Neuron (in vitro differentiated cells): ENCODE measurements around the gene ME1.
"Not testable (repeated sequence)": the region's sequence is repeated elsewhere in the genome, so short reads cannot be mapped to it uniquely, and the experiment has no call there.

ENCODE experiments used
- H2AFZ ChIP-seq: one replicate; pipeline ENCODE4 v1.6.1; 2013; ENCODE audit warnings: low read depth, mild to moderate bottlenecking, inconsistent platforms, low read length, moderate library complexity
- H3K27me3 ChIP-seq: one replicate; pipeline ENCODE4 v1.6.1; 2013; ENCODE audit warnings: low read length; ENCODE audit not compliant: insufficient read depth
- H3K36me3 ChIP-seq: one replicate; pipeline ENCODE4 v1.6.1; 2013; ENCODE audit warnings: low read length; ENCODE audit not compliant: insufficient read depth
- H3K4me1 ChIP-seq: one replicate; pipeline ENCODE4 v1.6.1; 2013; ENCODE audit warnings: low read length; ENCODE audit not compliant: insufficient read depth
- H3K4me3 ChIP-seq: 2 replicates; pipeline ENCODE4 v1.5.1; 2013; ENCODE audit warnings: mild to moderate bottlenecking, low read length, moderate library complexity
- H3K9me3 ChIP-seq: one replicate; pipeline ENCODE4 v1.6.1; 2013; ENCODE audit warnings: low read length

Gene ME1

DNA sequence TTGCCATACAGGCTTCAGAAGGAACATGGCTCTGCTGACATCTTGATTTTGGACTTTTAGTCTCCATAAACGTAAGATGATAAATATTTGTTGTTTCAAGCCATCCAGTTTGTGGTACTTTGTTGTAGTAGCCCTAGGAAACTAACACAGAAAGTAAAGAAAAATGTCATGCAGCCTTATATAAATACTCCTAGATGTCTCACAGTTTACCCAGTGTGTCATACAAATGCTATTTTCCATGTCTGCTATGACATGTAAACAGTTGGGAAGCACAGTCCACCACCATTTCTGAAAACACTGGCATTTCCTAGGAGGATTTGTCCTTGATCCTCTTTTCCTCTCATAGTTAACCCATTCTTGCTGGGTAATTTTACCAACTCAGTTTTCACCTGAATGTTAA is 30.6 kb upstream of the ME1 start:
- no peaks in the 10 kb centered on the region for H3K9me3 ChIP-seq
- H3K36me3 ChIP-seq: no peaks in the 10 kb centered on the region
- H3K4me1 ChIP-seq: no peaks in the 10 kb centered on the region
- no peaks in the 10 kb centered on the region for H3K27me3 ChIP-seq
- no peak overlapping the region for H2AFZ ChIP-seq
- H3K4me3 ChIP-seq: no peak overlapping the region

DNA sequence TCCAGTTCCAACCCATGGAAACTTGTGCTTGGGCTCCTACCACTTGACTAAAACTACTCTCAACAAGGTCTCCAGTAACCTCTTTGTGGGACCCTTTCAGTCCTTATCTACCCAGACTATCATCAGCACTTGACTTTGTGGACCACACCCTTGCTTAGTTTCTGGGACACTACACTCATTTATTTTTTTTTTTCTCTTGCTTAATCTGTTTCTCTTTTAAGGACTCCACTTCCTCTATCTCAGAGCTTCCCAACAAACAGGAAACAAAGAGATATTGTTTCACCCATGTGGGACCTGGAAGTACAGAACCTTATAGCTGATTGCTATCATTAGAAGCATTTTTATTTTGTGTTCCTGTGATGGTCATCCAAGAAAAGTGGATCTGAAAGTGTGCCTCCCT is 28.8 kb upstream of the ME1 start:
- Histone ChIP-seq H3K27me3 (no peaks in the 10 kb centered on the region), H3K4me1 (no peaks in the 10 kb centered on the region), H2AFZ (no peak overlapping the region), H3K36me3 (no peaks in the 10 kb centered on the region), H3K4me3 (no peak overlapping the region), H3K9me3 (no peaks in the 10 kb centered on the region)

DNA sequence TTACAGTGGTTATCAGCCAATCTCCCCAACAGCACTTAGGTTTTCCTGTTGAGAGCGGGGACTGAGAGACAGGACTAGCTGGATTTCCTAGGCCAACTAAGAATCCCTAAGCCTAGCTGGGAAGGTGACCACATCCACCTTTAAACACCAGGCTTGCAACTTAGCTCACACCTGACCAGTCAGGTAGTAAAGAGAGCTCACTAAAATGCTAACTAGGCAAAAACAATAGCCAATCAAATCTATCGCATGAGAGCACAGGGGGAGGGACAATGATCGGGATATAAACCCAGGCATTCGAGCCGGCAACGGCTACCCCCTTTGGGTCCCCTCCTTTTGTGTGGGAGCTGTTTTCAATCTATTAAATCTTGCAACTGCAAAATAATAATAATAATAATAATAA is 19.2 kb upstream of the ME1 start:
- not testable (repeated sequence) for H3K36me3 ChIP-seq, H3K27me3 ChIP-seq

DNA sequence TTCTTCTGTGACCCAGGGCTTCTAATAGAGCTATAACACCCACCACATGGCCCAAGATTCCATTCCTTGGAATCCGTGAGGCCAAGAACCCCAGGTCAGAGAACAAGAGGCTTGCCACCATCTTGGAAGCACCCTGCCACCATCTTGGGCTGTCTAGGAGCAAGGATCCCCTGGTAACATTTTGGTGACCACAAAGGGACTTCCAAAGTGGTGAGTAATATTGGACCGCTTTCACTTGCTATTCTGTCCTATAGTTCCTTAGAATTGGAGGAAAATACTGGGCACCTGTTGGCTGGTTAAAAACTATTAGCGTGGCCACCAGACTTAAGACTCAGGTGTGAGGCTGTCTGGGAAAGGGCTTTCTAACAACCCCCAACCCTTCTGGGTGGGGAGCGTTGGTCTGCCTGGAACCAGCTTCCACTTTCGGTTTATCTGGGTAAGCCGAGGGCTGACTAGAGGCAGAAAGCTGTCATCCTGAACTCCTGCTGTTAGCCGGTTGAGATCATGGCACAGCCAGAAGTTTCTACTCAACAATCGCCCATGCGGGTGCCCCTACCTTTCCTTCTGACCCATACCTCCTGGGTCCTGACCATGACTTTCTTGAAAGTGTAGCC is 13.3 kb upstream of the ME1 start:
- not testable (repeated sequence) for H3K4me3 ChIP-seq, H3K27me3 ChIP-seq, H2AFZ ChIP-seq, H3K36me3 ChIP-seq, H3K9me3 ChIP-seq, H3K4me1 ChIP-seq

More for the DNA sequence above, 19.2 kb upstream of the ME1 start:
- not testable (repeated sequence) for H2AFZ ChIP-seq, H3K4me1 ChIP-seq, H3K9me3 ChIP-seq, H3K4me3 ChIP-seq

DNA sequence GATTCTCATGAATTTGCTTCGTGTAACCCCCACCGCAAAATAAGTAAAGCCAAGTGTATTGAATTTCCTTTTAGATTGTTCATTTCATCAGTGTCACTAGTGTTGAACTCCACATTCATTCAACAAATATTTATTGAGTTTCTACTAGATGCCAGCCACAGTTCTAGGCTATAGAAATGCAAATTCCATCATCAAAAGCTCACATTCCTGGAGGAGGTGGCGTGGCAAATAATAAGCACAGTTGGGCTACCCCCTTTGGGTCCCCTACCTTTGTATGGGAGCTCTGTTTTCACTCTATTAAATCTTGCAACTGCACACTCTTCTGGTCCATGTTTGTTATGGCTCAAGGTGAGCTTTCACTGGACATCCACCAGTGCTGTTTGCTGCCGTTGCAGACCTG is 12.7 kb upstream of the ME1 start:
- H3K4me3 ChIP-seq: no peak overlapping the region
- no peak overlapping the region for H2AFZ ChIP-seq
- no peaks in the 10 kb centered on the region for H3K36me3 ChIP-seq
- H3K27me3 ChIP-seq: no peaks in the 10 kb centered on the region
- no peaks in the 10 kb centered on the region for H3K4me1 ChIP-seq
- H3K9me3 ChIP-seq: no peaks in the 10 kb centered on the region

DNA sequence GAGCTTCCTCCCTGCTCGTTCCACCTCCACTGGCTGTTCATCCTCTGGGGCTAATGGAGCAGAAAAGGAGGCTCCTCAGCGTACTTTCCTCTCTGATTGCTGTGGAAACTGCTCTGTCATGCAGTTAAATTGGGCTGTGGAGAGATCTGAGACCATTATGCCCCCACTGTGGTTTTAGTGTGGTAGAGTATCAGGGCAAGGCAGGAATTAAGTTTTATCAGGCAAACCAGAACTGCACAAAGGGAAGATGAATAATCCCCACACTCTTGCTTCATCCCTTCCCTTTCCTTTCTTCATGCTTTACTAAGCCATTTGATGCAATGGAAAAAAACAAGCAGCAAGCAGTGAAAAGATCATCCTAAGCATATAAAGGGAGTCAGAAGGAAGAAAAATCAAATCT is 11.9 kb upstream of the ME1 start:
- no peak overlapping the region for H3K4me3 ChIP-seq
- no peaks in the 10 kb centered on the region for H3K27me3 ChIP-seq
- no peaks in the 10 kb centered on the region for H3K36me3 ChIP-seq
- H3K9me3 ChIP-seq: no peaks in the 10 kb centered on the region
- no peaks in the 10 kb centered on the region for H3K4me1 ChIP-seq
- H2AFZ ChIP-seq: no peak overlapping the region

DNA sequence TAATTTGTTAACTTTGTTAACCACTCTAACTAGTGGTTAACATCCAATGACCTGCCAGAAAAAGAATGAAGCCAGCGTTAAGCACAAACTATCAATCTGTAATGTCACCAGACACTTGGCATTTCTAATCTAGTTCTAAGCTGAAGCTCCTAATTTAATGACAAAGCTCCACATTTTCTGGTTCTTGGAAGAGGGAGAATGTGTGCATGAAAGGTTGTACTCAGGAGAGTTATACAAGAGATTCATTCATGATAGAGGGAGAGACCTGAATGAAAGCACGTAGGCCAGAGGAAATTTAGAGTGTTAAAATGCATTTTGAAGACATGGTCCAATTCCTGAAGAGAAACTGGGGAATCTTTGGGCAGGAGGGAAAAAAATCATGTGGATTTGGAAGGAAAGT is 8.3 kb upstream of the ME1 start:
- H3K4me3 ChIP-seq: no peak overlapping the region
- no peaks in the 10 kb centered on the region for H3K27me3 ChIP-seq
- H2AFZ ChIP-seq: no peak overlapping the region
- H3K9me3 ChIP-seq: no peaks in the 10 kb centered on the region
- no peaks in the 10 kb centered on the region for H3K4me1 ChIP-seq
- no peaks in the 10 kb centered on the region for H3K36me3 ChIP-seq

DNA sequence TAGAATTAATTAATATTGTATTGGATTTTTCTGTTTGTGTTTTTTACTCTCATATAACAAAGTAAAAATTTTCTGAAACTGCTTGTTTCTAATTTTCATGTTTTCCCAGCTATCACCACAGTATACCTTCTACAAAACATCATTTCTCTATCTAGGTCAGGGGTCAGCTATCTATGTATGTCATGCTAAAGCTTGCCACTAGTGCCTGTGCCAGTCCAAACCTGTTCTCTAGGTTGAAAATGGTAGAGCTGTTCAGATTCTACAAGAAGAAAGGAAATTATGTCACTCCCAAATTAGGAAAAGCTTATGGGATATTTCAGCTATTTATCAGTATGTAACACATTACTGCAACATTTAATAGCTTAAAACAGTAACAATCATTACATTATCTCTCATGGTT is 5.8 kb upstream of the ME1 start:
- Histone ChIP-seq H3K4me3 (no peak overlapping the region), H2AFZ (no peak overlapping the region), H3K36me3 (no peaks in the 10 kb centered on the region), H3K4me1 (no peaks in the 10 kb centered on the region), H3K27me3 (peaks cover 2% of the 10 kb centered on the region), H3K9me3 (no peaks in the 10 kb centered on the region)

DNA sequence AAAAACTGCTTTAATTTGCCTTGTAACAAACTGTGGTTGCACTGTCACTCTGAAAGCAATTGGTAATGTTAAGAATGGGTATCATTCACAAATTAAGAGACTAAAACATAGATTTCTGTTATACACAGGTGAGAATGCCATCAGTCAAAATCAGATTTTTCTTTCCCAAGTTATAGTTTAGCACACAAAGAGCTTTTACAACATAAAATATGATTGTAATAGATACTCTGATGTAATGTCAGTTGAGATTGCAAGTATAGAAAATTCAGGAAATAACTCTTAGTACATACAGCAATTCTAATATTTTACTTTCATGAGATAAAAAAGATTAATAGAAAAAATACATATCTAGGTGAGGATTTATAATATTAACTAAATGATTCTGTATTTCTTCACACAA is 2.3 kb upstream of the ME1 start:
- H3K4me1 ChIP-seq: peaks cover 2% of the 10 kb centered on the region
- H2AFZ ChIP-seq: no peak overlapping the region
- H3K36me3 ChIP-seq: no peaks in the 10 kb centered on the region

DNA sequence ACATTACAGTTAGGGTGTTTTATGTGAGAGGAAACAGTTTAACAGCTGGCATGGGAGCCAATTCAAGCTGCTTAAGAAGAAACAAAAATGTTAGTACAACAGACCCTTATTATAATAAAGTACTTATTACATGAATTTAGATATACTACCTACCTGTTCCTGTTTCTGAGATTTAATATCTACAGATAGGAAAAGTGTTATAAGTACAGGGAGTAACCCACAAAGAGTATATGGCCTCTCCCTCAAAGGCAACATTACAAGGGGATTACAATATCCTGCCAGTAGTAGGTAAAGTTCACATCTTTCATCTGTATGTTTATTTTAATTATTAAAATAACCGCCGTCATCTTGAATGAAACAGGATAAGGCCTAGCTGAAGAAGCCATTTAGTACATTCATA is 1.8 kb upstream of the ME1 start:
- H3K27me3 ChIP-seq: peaks cover 10% of the 10 kb centered on the region
- H3K4me3 ChIP-seq: no peak overlapping the region
- no peaks in the 10 kb centered on the region for H3K9me3 ChIP-seq
- peaks cover 2% of the 10 kb centered on the region for H3K4me1 ChIP-seq
- no peak overlapping the region for H2AFZ ChIP-seq
- H3K36me3 ChIP-seq: no peaks in the 10 kb centered on the region

More for the DNA sequence above, 2.3 kb upstream of the ME1 start:
- Histone ChIP-seq H3K4me3 (no peak overlapping the region), H3K9me3 (no peaks in the 10 kb centered on the region), H3K27me3 (peaks cover 10% of the 10 kb centered on the region)

DNA sequence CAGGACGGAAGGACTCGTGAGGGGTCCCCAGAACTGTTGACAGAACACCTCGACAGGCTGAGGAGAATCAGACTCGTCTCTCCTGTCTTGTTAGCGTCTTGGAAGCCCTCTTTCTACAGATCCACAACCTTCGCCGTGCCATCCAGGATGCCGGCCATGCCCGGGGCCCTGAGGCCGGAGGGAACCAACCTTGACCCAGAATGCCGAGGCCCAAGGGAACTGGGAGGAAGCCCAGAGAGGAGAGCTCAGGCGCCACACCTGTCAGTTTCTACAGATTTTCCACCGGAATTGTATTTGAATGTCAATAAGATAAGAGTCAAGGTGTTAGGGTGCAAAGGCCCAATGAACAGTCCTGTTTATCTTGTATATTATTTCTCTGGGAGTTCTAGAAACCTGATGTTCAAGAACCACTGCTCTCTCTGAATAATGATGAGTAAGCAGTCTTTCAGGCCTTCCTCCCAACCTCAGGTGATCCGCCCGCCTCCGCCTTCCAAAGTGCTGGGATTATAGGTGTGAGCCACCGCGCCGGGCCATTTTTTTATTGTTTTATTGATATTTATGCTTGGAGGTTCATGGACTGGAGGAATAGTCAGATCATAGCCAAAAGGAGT is 799 bp upstream of the ME1 start:
- Histone ChIP-seq H3K4me3 (no peak overlapping the region), H3K36me3 (no peaks in the 10 kb centered on the region), H3K9me3 (no peaks in the 10 kb centered on the region), H3K27me3 (peaks cover 10% of the 10 kb centered on the region), H3K4me1 (peaks cover 2% of the 10 kb centered on the region), H2AFZ (no peak overlapping the region)

DNA sequence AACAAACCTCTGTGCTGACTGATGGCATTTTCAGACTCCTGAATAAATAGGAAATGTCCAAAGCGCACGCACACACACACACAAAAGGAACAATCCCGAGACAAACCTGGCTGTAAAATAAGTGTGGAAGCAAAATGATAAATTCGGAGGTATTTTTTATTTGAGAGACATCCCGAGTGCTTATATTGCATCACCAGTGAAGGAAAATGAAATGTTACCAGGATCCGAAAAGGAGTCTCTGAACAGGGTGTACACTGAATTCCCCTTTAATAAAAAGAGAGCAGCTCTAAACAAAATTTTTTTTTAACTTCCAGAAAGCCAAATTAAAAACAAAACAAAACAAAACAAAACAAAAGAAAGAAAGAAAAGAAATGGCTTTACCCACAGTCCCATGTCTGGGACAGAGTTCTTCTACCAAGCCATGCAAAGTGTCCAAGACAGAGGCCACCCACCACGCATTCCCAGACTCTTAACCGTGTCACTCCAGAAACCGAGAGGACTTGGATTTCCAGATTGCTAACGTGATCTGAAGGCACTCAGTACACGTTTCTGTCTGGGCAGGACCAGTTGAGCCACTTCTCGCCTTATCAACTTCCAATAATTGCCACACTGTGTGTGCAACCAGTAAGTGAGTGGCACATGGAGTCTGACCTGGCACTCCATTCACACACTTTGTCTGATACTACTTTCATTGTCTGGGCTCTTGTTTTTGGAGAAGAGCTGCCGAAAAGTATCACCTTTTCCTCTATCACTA is 817 bp downstream of the ME1 start:
- Histone ChIP-seq H2AFZ (no peak overlapping the region), H3K4me1 (peaks cover 2% of the 10 kb centered on the region), H3K36me3 (no peaks in the 10 kb centered on the region), H3K9me3 (no peaks in the 10 kb centered on the region), H3K4me3 (no peak overlapping the region), H3K27me3 (peaks cover 10% of the 10 kb centered on the region)

DNA sequence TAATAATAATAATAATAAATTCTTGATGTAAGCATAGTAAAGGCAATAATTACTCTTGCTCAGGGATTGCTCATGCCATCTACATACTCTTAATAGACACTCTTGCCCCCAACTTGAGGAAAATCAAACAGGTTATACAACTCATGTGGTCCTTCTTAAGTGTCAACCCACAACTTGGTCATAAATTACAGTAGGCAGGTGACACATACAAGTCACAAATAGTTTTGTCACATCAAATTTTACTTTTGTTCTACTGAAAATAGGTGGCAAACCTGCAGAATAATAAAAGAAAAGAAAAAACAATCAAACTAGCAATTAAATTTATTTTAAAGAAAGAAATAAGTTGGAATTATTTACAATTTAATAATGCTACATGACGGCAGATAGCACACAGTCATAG is 1.6 kb downstream of the ME1 start:
- H3K4me3 ChIP-seq: no peak overlapping the region
- peaks cover 10% of the 10 kb centered on the region for H3K27me3 ChIP-seq
- H3K36me3 ChIP-seq: no peaks in the 10 kb centered on the region
- H2AFZ ChIP-seq: no peak overlapping the region
- peaks cover 2% of the 10 kb centered on the region for H3K4me1 ChIP-seq
- H3K9me3 ChIP-seq: no peaks in the 10 kb centered on the region
